Forelimb muscle (tissue), 1 donor: ENCODE measurements around the gene VTI1A. TPM values are rescaled to one million over a fixed set of nuclear protein-coding genes. Genes with fewer than 3 reads are reported as not detected.
"Not testable (repeated sequence)": the region's sequence is repeated elsewhere in the genome, so short reads cannot be mapped to it uniquely, and the experiment has no call there.

Source experiments
- DNase-seq: peaks from one replicate; pipeline ENCODE4 v3.0.0-alpha.2; 2013; ENCODE audit warnings: low read depth
- polyA plus RNA-seq: library from polyadenylated mRNA; unstranded; fragments of 120-200 nt; gene quantifications from one replicate; pipeline ENCODE4 v1.2.1, GENCODE V29; 2013; ENCODE audit not compliant: insufficient read length

VTI1A gene
- 13.0 TPM for polyA plus RNA-seq

GRCh38 chr10:112446855-112447619 lies at the start of gene VTI1A, which contains the start of gene ZDHHC6:
TSS of gene VTI1A (plus strand) at chr10:112447215. CDS start at chr10:112447374, 159 bp downstream.
TSS of gene ZDHHC6 (minus strand) at chr10:112446914. CDS start at chr10:112445436, 1,478 bp downstream.
- peak; percentile 55 for DNase-seq

DNA sequence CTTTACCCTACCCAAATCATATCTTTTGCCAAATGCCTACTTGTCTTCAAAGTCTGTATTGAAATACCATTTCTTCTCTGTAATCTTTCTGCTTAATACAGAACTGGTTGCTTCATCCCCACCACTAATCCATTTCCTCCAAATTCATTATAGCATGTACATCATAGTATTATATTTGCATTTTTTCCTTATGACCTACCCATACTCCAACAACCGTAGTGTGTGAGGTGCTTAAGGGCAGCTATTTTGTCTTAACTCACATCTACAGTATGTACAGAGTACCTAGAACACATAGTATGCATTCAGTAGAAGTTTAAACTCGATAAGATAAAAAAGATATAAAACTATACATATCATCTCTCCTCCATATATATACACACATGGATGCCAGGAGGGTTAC lies 49.4 kb upstream of the VTI1A start:
- no peak for DNase-seq

DNA sequence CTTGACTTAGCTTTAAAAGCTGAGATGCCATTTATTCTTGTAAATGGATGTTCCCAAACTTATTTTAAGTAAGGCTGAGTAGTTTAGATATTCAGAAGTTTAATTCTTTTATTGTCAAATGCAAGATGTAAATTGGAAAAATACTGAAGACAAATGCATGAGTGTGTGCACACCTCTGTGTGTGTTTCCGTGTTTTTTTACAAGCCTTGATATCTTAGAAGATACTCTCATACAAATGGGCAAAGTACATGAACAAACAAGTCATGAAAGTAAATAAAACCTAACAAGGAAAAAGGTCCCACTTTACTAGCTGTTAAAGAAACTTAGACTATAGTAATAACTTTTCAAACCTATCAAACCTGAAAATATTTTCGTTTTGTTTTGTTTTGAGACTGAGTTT lies 44.1 kb upstream of the VTI1A start:
- no peak for DNase-seq

GRCh38 chr10:112404617-112405016 lies 42.4 kb upstream of the VTI1A start:
- no peak for DNase-seq

DNA sequence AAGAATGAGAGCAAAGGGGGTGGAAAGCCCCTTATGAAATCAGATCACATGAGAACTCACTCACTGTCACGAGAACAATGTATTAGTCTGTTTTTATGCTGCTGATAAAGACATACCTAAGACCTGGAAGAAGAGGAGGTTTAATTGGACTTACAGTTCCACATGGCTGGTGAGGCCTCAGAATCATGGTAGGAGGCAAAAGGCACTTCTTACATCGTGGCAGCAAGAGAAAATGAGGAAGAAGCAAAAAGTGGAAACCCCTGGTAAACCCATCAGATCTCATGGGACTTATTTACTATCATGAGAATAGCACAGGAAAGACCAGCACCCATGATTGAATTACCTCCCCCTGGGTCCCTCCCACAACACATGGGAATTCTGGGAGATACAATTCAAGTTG lies 40.2 kb upstream of the VTI1A start:
- DNase-seq = not testable (repeated sequence)

- DNase-seq = no peak
Measured at GRCh38 chr10:112407696-112408095, 39.3 kb upstream of the VTI1A start.

- DNase-seq = no peak
Measured at GRCh38 chr10:112409299-112409698, 37.7 kb upstream of the VTI1A start.

DNA sequence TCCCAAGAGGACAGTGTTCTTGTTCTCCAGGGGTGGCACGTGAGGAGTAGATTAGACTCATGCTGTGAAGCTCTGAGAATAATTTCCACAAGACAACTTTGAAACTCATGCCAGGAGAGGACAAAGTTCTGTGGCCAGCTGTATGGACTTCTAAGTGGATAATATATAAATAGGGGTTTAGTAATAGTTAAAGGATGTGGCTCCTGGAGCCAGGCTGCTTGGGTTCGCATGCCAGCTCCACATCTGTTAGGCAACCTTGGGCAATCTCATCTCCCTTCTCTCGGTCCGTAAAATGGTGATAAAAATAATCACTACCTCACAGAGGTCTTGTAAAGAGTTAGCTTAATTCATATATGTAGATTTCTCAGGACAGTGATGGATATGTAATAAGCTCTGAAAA lies 37.3 kb upstream of the VTI1A start:
- no peak for DNase-seq

GRCh38 chr10:112412696-112413095 lies 34.3 kb upstream of the VTI1A start:
- no peak for DNase-seq

- DNase-seq = no peak
Measured at GRCh38 chr10:112421731-112422130, 25.3 kb upstream of the VTI1A start.

GRCh38 chr10:112424651-112425050 lies 22.4 kb upstream of the VTI1A start:
- no peak for DNase-seq

- no peak for DNase-seq
Measured at GRCh38 chr10:112426111-112426510, 20.9 kb upstream of the VTI1A start.

- no peak for DNase-seq
Measured at GRCh38 chr10:112429147-112429546, 17.9 kb upstream of the VTI1A start.

DNA sequence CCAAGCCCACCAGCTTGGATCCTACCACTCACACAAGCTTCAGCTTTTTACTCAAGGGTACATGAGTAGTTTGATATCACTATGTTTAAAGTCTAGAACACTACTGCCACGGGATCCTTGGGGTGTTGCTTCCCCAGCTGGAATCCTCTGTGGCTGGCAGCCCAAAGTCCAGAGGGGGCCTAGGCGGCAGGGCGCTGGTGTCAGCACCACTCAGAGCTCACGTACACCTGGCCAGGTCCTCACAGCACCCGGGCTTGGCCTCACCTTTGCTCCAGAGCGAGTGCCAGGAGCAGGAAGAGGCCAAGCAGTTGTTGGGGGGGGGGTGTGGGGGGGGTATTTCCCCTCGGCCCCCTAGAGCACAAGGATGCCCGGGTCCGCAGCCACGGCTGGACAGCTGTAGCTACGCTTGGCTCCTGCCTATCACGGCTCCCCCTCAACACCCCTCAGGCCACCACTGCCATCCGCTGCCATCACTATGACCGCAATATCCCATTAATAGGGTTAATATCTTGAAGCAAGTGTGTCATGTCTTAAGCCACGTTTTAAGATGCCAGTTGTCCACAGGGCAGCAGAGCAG lies 17.3 kb upstream of the VTI1A start:
- no peak for DNase-seq

- DNase-seq = no peak
Measured at GRCh38 chr10:112433136-112433535, 13.9 kb upstream of the VTI1A start.

- no peak for DNase-seq
Measured at GRCh38 chr10:112434988-112435619, 11.9 kb upstream of the VTI1A start.

- no peak for DNase-seq
Measured at GRCh38 chr10:112438356-112438755, 8.7 kb upstream of the VTI1A start.

DNA sequence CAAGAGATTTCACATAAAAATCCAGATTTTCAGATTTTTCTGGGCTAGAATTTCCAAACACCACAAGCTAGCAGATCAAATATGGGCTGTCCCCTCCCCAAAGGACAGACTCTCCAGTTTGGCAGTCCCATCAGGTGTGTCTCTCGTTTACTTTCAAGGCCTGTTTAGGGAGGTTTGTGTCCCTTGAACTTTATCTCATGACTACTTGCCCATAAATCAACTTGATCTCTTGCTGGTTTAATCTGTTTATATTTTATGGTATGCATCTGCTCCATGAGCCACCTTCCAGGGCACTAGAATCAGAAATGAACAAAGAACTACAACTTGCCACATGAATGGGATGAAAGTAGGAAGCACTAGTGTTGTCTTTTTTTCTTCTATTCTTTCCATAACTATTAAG lies 5.5 kb upstream of the VTI1A start:
- DNase-seq = no peak

- no peak for DNase-seq
Measured at GRCh38 chr10:112442063-112442462, 5.0 kb upstream of the VTI1A start.

- no peak for DNase-seq
Measured at GRCh38 chr10:112446055-112446854, 760 bp upstream of the VTI1A start.

DNA sequence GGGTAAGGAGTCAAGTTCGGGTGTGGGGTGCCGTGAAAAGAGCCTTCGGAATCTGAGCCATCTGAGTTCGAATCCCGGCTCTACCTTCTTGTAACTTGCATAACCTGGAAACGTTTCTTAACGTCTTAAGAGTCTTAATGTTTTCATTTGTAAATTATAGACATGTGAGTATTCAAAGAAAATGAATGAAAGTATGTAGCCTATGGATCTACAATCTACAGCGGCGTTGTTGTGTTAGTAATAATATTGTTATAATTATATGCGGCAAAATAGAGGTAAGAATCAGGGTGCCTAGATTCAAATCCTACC lies 559 bp downstream of the VTI1A start:
- DNase-seq = no peak

GRCh38 chr10:112448888-112449287 lies 1.9 kb downstream of the VTI1A start:
- DNase-seq = no peak
